GM12878 (cell line): ENCODE data around the gene MCM5. TPM values are rescaled to one million over a fixed set of nuclear protein-coding genes. Genes with fewer than 3 reads are reported as not detected.

Experiments
- ATAC-seq: fragments of 200-7000 bp; cut with Tn5 transposase; 3 replicates; pipeline ENCODE4 v1.9.1; 2020; ENCODE audit warnings: mild to moderate bottlenecking, moderate library complexity
- BruUV-seq: library from RNA; stranded (reverse); fragments of 400-500 nt; replicated peaks from 2 replicates; lab custom pipeline; 2021; lab: Mats Ljungman, UMichigan
- CTCF ChIA-PET: fragments of 300-600 bp; sonication (Branson Sonifier 250); formaldehyde crosslinking; extraction: SDS; loops from one replicate; lab custom pipeline; 2021; ENCODE audit warnings: inconsistent platforms; lab: Yijun Ruan, JAX
- POLR2A ChIA-PET: fragments of 350-600 bp; formaldehyde crosslinking; extraction: SDS; loops from one replicate; lab custom pipeline; 2021; ENCODE audit warnings: inconsistent platforms; lab: Charles Lee
- RAD21 ChIA-PET: fragments of 300-600 bp; sonication (Branson Sonifier 250); formaldehyde crosslinking; loops from one replicate; lab custom pipeline; 2023; ENCODE audit warnings: antibody characterized with exemption; ENCODE audit not compliant: unreplicated experiment; lab: Charles Lee
- SMC1A ChIA-PET: fragments of 300-600 bp; sonication (Branson Sonifier 250); formaldehyde crosslinking; loops from one replicate; lab custom pipeline; 2023; ENCODE audit not compliant: unreplicated experiment, uncharacterized antibody; lab: Charles Lee
- DNase-seq: peaks from one replicate; pipeline ENCODE4 v3.0.0-alpha.2; 2011; ENCODE audit warnings: low read depth, low spot score
- FAIRE-seq: peaks from 3 replicates; lab custom pipeline; 2011; peaks lifted over from hg19 to GRCh38; lab: Jason Lieb, UNC
- H2AFZ ChIP-seq: 2 replicates; pipeline ENCODE4 v1.6.0; 2011; ENCODE audit warnings: low read depth, low read length, control low read depth; ENCODE audit not compliant: control insufficient read depth
- H3K27ac ChIP-seq: 2 replicates; pipeline ENCODE4 v1.5.1; 2011; ENCODE audit warnings: control low read depth; ENCODE audit not compliant: control insufficient read depth, insufficient read depth
- H3K27me3 ChIP-seq, 2 experiments: replicated peaks in 1 of 2; 2 replicates each; pipeline versions ENCODE4 v1.6.0 to v1.6.1; 2011; ENCODE audit warnings: low read length in 1 of 2; ENCODE audit not compliant: control insufficient read depth in 2 of 2, insufficient read depth in 2 of 2
- H3K36me3 ChIP-seq, 2 experiments: 2 replicates each; pipeline ENCODE4 v1.5.1; 2011; ENCODE audit warnings: low read length in 1 of 2; ENCODE audit not compliant: control insufficient read depth in 2 of 2, insufficient read depth in 2 of 2
- H3K4me1 ChIP-seq: 2 replicates; pipeline ENCODE4 v1.6.1; 2011; ENCODE audit warnings: mild to moderate bottlenecking, low read length, moderate library complexity, mixed read lengths; ENCODE audit not compliant: control insufficient read depth, insufficient read depth
- H3K4me2 ChIP-seq: 2 replicates; pipeline ENCODE4 v1.6.0; 2011; ENCODE audit warnings: control low read depth; ENCODE audit not compliant: control insufficient read depth, insufficient read depth
- H3K4me3 ChIP-seq: fragments of 200-600 bp; sonication (generic); 2 replicates; pipeline ENCODE4 v1.5.1; 2016
- H3K79me2 ChIP-seq: 2 replicates; pipeline ENCODE4 v1.6.0; 2011; ENCODE audit warnings: low read length; ENCODE audit not compliant: control insufficient read depth, insufficient read depth
- H3K9ac ChIP-seq: 2 replicates; pipeline ENCODE4 v1.8.0; 2011; ENCODE audit warnings: low read length, control low read depth, mixed read lengths; ENCODE audit not compliant: control insufficient read depth, insufficient read depth
- H3K9me3 ChIP-seq: replicated peaks from 3 replicates; pipeline ENCODE4 v1.5.1; 2011; ENCODE audit warnings: mild to moderate bottlenecking, low read length; ENCODE audit not compliant: control insufficient read depth, insufficient read depth
- H4K20me1 ChIP-seq: 2 replicates; pipeline ENCODE4 v1.6.0; 2011; ENCODE audit not compliant: control insufficient read depth, insufficient read depth
- ATF7 ChIP-seq: fragments of 450-650 bp; IDR thresholded peaks from 2 replicates; pipeline ENCODE4 v1.6.1; 2016; ENCODE audit warnings: low read depth, mild to moderate bottlenecking
- BACH1 ChIP-seq: fragments of 450-650 bp; IDR thresholded peaks from 2 replicates; pipeline ENCODE4 v1.6.1; 2017; ENCODE audit warnings: mild to moderate bottlenecking, borderline replicate concordance
- DPF2 ChIP-seq: fragments of 450-650 bp; IDR thresholded peaks from 2 replicates; pipeline ENCODE4 v1.6.1; 2017; ENCODE audit warnings: mild to moderate bottlenecking
- ETV6 ChIP-seq, 2 experiments: fragments of 450-650 bp in 1 of 2; IDR thresholded peaks in 1 of 2; conservative IDR thresholded peaks in 1 of 2; 2 replicates each; pipeline ENCODE4 v1.6.1; 2014; ENCODE audit warnings: antibody characterized with exemption in 1 of 2, borderline replicate concordance in 1 of 2, low read depth in 1 of 2, mild to moderate bottlenecking in 1 of 2, moderate library complexity in 1 of 2
- HDGF ChIP-seq: fragments of 450-650 bp; IDR thresholded peaks from 2 replicates; pipeline ENCODE4 v1.6.1; 2016; ENCODE audit warnings: antibody characterized with exemption
- MLLT1 ChIP-seq: fragments of 450-650 bp; IDR thresholded peaks from 2 replicates; pipeline ENCODE4 v1.6.1; 2016; ENCODE audit warnings: mild to moderate bottlenecking
- MYB ChIP-seq: fragments of 150-350 bp; IDR thresholded peaks from 2 replicates; pipeline ENCODE4 v1.6.1; 2014; ENCODE audit warnings: mild to moderate bottlenecking, low read depth, low read length, borderline replicate concordance
- NBN ChIP-seq: fragments of 450-650 bp; IDR thresholded peaks from 2 replicates; pipeline ENCODE4 v1.6.1; 2016
- PAX5 ChIP-seq: IDR thresholded peaks from 2 replicates; pipeline ENCODE4 v1.6.1; 2011; ENCODE audit warnings: low read depth, low read length, borderline replicate concordance
- RB1 ChIP-seq: fragments of 450-650 bp; formaldehyde crosslinking; IDR thresholded peaks from 2 replicates; pipeline ENCODE4 v1.6.1; 2017; ENCODE audit warnings: mild to moderate bottlenecking, borderline replicate concordance
- SMARCA5 ChIP-seq: fragments of 450-650 bp; IDR thresholded peaks from 2 replicates; pipeline ENCODE4 v1.6.1; 2017; ENCODE audit warnings: mild to moderate bottlenecking
- ZNF274 ChIP-seq: IDR thresholded peaks from one replicate; pipeline ENCODE4 v1.8.0; 2011; ENCODE audit not compliant: insufficient read length, insufficient read depth
- WGBS: methylation state at CpG from one replicate; pipeline ENCODE4 v1.1.6; 2016; ENCODE audit warnings: low lambda C conversion rate; ENCODE audit not compliant: insufficient replicate concordance, insufficient coverage; ENCODE audit errors: missing lambda C conversion rate; 5-methylcytosine and 5-hydroxymethylcytosine counted together
- in situ Hi-C: fragments of 300-500 bp; cut with MboI; formaldehyde crosslinking; loops from 9 replicates; pipeline ENCODE4 v1.14.3; 2018; ENCODE audit warnings: mixed read lengths
- intact Hi-C: fragments of 100-400 bp; cut with micrococcal nuclease; formaldehyde crosslinking; loops from one replicate; pipeline ENCODE4 v1.14.2; 2022; ENCODE audit not compliant: unreplicated experiment
- polyA plus RNA-seq, 11 experiments: library from polyadenylated mRNA; depleted of rRNA in 4 of 11; unstranded in 6 of 11; stranded (reverse) in 5 of 11; fragments of >200 nt; fragmentation: Nextera tagmentation in 4 of 11; fragmentation: Illumina TruSeq in 1 of 11; extraction: Ambion mirVana in 4 of 11; extraction: Trizol in 1 of 11; gene quantifications; 1 replicate in 1 of 11; 2 replicates in 10 of 11; pipeline versions ENCODE4 v1.2.1 to v1.2.3, GENCODE V29; 2011 to 2016; ENCODE audit warnings: inconsistent platforms in 2 of 11, missing spikeins in 2 of 11, low read depth in 1 of 11
- total RNA-seq, 4 experiments: library from RNA; depleted of rRNA in 3 of 4; stranded (reverse); fragments of >200 nt in 3 of 4; fragmentation: Illumina TruSeq in 1 of 4; extraction: Trizol in 1 of 4; gene quantifications; 2 replicates each; pipeline versions ENCODE4 v1.2.1 to v1.2.3, GENCODE V29; 2013 to 2021
- TF ChIP-seq, protein P1 (sequence below): IDR thresholded peaks from 2 replicates; pipeline ENCODE4 v1.6.1; 2012; ENCODE audit warnings: low read length, inconsistent platforms
- TF ChIP-seq, protein P2 (sequence below): fragments of 450-650 bp; IDR thresholded peaks from 2 replicates; pipeline ENCODE4 v1.6.1; 2017; ENCODE audit warnings: low read depth, mild to moderate bottlenecking, moderate library complexity
- TF ChIP-seq, protein P3 (sequence below), 3 experiments: IDR thresholded peaks in 2 of 3; conservative IDR thresholded peaks in 1 of 3; 2 replicates each; pipeline ENCODE4 v1.5.1; 2011; ENCODE audit warnings: low read depth in 3 of 3, low read length in 3 of 3, mild to moderate bottlenecking in 3 of 3, control low read depth in 2 of 3, moderate library complexity in 2 of 3, inconsistent platforms in 1 of 3, mixed read lengths in 1 of 3; ENCODE audit not compliant: control insufficient read depth in 2 of 3, insufficient read depth in 1 of 3; ENCODE audit errors: extremely low read depth in 1 of 3

The MCM5 gene
- total and polyA plus RNA-seq, 10 of the 15 experiments (the other 5 are each of a cell fraction or from before 2014, with no cell fraction given): 14.1 to 360 (median 164) TPM

DNA sequence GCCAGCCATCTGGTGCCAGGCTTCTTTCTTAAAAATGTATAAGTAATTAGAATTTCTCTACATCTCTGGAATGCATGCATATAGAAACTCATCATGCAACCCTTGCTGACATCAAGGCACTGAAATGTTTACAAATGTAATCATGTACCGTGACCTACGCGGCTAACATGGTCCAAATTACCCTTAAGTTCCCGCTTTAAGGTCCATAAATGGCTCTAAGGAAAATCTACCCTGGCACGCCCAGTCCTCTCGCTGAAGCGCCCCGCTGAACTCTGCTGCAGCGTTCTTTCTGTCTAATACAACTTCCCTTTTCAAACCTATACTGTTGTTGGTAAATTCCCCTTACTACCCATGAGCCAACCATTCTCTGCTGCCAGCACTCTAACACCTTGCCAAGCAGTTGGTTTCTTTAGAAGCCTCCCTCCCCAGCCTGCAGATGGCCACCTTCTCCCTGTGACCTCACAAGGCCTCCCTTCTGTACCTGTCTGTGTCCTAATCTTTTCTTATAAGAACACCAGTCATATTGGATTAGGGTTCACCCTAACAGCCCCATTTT, 32.5 kb upstream of the MCM5 start:
- H3K4me1 ChIP-seq: peaks cover 19% of the 10 kb centered on the region
- no TSS peak for BruUV-seq
- ChIA-PET POLR2A (no interaction called here), RAD21 (interaction anchor here (0.6 to 4.5 kb wide), 3 partner anchors 9 to 58 kb away, joined by 3 to 38 read pairs (median 3); no protein-coding TSS in a partner anchor), SMC1A (interaction anchor here (0.7 to 2.2 kb wide), 3 partner anchors 9 to 17 kb away, joined by 3 to 10 read pairs (median 5); no protein-coding TSS in a partner anchor), CTCF (no interaction called here)
- H3K4me3 ChIP-seq: no peak overlapping the region
- no peak overlapping the region for H3K9ac ChIP-seq
- FAIRE-seq: no peak
- no peaks in the 10 kb centered on the region for H3K9me3 ChIP-seq
- peak; percentile 65 for DNase-seq
- WGBS: 3% methylated on average over 9 of the region's 9 CpGs
- H3K36me3 ChIP-seq: no peaks in the 10 kb centered on the region
- peak; percentile 90 for ATAC-seq
- no peaks in the 10 kb centered on the region for H3K79me2 ChIP-seq
- no peaks in the 10 kb centered on the region for H4K20me1 ChIP-seq
- H3K27me3 ChIP-seq: no peaks in the 10 kb centered on the region
- in situ Hi-C loops (no loop called here), intact Hi-C loops (no loop called here)
- H3K4me2 ChIP-seq: peak overlapping the region; percentile 38; the same call in 1 of the 2 replicates
- peak overlapping the region; percentile 56 for H2AFZ ChIP-seq
- H3K27ac ChIP-seq: no peak overlapping the region
- TF ChIP-seq SMARCA5 (no peak), ATF7 (0 out of 2 replicates have a peak, but pooled peaks have one; percentile 32), DPF2 (peak; percentile 42; the same call in 1 of the 2 replicates), HDGF (peak; percentile 49; the same call in 1 of the 2 replicates), RB1 (0 out of 2 replicates have a peak, but pooled peaks have one; percentile 37), NBN (peak; percentile 53; the same call in 1 of the 2 replicates), MLLT1 (0 out of 2 replicates have a peak, but pooled peaks have one; percentile 16), MYB (no peak), PAX5 (peak; percentile 94), ETV6 (conservative IDR thresholded peaks at IDR 0.05 in 1 of 2, IDR thresholded peaks at IDR 0.05 in 1 of 2; ENCODE audit: borderline replicate concordance in 1 of 2, low read depth in 1 of 2) (no peak), BACH1 (peak; percentile 49; the same call in 1 of the 2 replicates), ZNF274 (no peak)
- TF ChIP-seq, protein P1, sequence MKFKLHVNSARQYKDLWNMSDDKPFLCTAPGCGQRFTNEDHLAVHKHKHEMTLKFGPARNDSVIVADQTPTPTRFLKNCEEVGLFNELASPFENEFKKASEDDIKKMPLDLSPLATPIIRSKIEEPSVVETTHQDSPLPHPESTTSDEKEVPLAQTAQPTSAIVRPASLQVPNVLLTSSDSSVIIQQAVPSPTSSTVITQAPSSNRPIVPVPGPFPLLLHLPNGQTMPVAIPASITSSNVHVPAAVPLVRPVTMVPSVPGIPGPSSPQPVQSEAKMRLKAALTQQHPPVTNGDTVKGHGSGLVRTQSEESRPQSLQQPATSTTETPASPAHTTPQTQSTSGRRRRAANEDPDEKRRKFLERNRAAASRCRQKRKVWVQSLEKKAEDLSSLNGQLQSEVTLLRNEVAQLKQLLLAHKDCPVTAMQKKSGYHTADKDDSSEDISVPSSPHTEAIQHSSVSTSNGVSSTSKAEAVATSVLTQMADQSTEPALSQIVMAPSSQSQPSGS: no peak
- TF ChIP-seq, protein P2, sequence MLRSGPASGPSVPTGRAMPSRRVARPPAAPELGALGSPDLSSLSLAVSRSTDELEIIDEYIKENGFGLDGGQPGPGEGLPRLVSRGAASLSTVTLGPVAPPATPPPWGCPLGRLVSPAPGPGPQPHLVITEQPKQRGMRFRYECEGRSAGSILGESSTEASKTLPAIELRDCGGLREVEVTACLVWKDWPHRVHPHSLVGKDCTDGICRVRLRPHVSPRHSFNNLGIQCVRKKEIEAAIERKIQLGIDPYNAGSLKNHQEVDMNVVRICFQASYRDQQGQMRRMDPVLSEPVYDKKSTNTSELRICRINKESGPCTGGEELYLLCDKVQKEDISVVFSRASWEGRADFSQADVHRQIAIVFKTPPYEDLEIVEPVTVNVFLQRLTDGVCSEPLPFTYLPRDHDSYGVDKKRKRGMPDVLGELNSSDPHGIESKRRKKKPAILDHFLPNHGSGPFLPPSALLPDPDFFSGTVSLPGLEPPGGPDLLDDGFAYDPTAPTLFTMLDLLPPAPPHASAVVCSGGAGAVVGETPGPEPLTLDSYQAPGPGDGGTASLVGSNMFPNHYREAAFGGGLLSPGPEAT: peak; percentile 30; the same call in 1 of the 2 replicates
- TF ChIP-seq, protein P3, sequence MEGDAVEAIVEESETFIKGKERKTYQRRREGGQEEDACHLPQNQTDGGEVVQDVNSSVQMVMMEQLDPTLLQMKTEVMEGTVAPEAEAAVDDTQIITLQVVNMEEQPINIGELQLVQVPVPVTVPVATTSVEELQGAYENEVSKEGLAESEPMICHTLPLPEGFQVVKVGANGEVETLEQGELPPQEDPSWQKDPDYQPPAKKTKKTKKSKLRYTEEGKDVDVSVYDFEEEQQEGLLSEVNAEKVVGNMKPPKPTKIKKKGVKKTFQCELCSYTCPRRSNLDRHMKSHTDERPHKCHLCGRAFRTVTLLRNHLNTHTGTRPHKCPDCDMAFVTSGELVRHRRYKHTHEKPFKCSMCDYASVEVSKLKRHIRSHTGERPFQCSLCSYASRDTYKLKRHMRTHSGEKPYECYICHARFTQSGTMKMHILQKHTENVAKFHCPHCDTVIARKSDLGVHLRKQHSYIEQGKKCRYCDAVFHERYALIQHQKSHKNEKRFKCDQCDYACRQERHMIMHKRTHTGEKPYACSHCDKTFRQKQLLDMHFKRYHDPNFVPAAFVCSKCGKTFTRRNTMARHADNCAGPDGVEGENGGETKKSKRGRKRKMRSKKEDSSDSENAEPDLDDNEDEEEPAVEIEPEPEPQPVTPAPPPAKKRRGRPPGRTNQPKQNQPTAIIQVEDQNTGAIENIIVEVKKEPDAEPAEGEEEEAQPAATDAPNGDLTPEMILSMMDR (IDR thresholded peaks at IDR 0.05 in 2 of 3, conservative IDR thresholded peaks at IDR 0.05 in 1 of 3; ENCODE audit: control insufficient read depth in 2 of 3, extremely low read depth in 1 of 3, insufficient read depth in 1 of 3, low read depth in 3 of 3, low read length in 3 of 3): peak in 2 of 3 experiments; percentile 7 to 42; a peak in 2 of 6 replicates
